ENCODE data around the gene PIM3. TPM values are rescaled to one million over a fixed set of nuclear protein-coding genes. Genes with fewer than 3 reads are reported as not detected.

PIM3 gene
- total and polyA plus RNA-seq, 10 of the 15 experiments (the other 5 are each of a cell fraction or from before 2014, with no cell fraction given): 0.31 to 60.8 (median 12.4) TPM

GRCh38 chr22:49929211-49929979, 31.2 kb upstream of the PIM3 start (continued):
- TF ChIP-seq ZNF592 (IDR thresholded peaks at IDR 0.05) (peak; percentile 71; the same call in 1 of the 2 replicates), CEBPB (IDR thresholded peaks at IDR 0.05; ENCODE audit: borderline replicate concordance in 1 of 2, low read depth in 2 of 2, low read length in 2 of 2) (no peak), HSF1 (IDR thresholded peaks at IDR 0.05; ENCODE audit: low read depth, low read length) (no peak), PRDM15 (CRISPR knock-in tag; IDR thresholded peaks at IDR 0.05) (no peak), ZBED1 (IDR thresholded peaks at IDR 0.05; ENCODE audit: borderline replicate concordance) (no peak), BACH1 (IDR thresholded peaks at IDR 0.05; ENCODE audit: borderline replicate concordance) (peak; percentile 73), EZH2 (IDR thresholded peaks at IDR 0.05; ENCODE audit: borderline replicate concordance, control insufficient read depth, low read depth, low read length) (no peak), SPI1 (IDR thresholded peaks at IDR 0.05; ENCODE audit: borderline replicate concordance, insufficient read depth, low read depth, low read length) (peak; percentile 47; the same call in 1 of the 2 replicates), GATAD2B (conservative IDR thresholded peaks at IDR 0.05; ENCODE audit: low read depth) (peak; percentile 61; the same call in 1 of the 2 replicates), BCLAF1 (IDR thresholded peaks at IDR 0.05) (no peak), ZSCAN29 (IDR thresholded peaks at IDR 0.05) (no peak), SMC3 (IDR thresholded peaks at IDR 0.05; ENCODE audit: borderline replicate concordance, low read length) (peak; percentile 72), ESRRA (IDR thresholded peaks at IDR 0.05; ENCODE audit: low read length) (no peak), BCL3 (IDR thresholded peaks at IDR 0.05; ENCODE audit: borderline replicate concordance, insufficient read depth, low read depth, low read length, poor library complexity, severe bottlenecking) (no peak)
